Hypothalamus (tissue), 51 donors: Measurements from ENCODE around the gene PANX2.
"Not testable (repeated sequence)": the region's sequence is repeated elsewhere in the genome, so short reads cannot be mapped to it uniquely, and the experiment has no call there.

Source experiments
- DNase-seq, 51 donors: peaks; one replicate each; lab custom pipeline; 2025; lab: John Stamatoyannopoulos, UW

The PANX2 gene

DNA sequence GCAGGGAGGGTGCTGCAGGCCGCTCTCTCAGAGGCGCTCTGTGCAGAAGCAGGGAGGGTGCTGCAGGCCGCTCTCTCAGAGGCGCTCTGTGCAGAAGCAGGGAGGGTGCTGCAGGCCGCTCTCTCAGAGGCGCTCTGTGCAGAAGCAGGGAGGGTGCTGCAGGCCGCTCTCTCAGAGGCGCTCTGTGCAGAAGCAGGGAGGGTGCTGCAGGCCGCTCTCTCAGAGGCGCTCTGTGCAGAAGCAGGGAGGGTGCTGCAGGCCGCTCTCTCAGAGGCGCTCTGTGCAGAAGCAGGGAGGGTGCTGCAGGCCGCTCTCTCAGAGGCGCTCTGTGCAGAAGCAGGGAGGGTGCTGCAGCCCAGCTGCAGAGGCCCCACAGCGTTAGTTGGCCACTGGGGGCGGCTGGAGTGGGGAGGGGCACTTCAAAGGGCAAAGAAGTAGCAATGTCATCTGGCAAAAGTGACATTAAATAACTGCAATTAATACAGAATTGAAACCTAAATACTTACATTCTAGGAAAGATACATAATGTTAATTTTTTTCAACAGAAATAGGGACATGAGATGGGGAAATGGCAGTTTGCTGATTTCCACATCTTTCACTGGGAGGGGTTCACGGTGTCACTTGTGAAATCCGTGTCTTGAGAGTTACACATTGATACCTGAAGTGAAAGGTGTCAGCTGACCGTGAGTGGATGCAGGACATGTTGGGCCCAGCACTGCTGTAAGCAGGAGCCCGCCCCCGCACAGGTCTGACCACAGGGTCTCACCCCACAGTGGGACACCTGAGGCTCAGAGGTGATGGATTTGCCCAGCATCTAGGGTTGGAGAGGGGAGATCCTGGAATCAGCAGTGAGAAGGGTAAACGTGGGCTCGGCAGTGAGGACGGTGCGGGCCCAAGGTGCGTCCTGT, 23.0 kb upstream of the PANX2 start:
- not testable (repeated sequence) for DNase-seq

DNA sequence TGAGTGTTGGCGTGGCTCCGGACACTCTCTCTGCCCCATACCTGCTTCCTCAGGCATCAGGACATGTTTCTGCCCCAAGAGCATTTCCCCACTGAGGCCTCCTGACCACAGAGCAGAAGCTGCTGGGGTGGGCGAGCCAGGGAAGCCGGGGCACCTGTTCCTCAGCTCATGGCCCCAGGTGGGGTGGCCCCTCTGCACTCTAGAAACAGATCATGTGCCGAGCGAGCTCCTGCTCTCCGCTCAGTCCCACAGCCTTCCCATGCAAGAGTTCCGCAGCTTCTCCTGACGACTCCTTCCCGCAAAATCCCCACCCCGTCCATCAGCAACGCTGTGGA, 22.4 kb upstream of the PANX2 start:
- DNase-seq: no peak

- DNase-seq: peak in 4 of 51 donors; percentile 13 to 24 (median 18)
These were observed 21.4 kb upstream of the PANX2 start for GRCh38 chr22:50148991-50149721.

DNA sequence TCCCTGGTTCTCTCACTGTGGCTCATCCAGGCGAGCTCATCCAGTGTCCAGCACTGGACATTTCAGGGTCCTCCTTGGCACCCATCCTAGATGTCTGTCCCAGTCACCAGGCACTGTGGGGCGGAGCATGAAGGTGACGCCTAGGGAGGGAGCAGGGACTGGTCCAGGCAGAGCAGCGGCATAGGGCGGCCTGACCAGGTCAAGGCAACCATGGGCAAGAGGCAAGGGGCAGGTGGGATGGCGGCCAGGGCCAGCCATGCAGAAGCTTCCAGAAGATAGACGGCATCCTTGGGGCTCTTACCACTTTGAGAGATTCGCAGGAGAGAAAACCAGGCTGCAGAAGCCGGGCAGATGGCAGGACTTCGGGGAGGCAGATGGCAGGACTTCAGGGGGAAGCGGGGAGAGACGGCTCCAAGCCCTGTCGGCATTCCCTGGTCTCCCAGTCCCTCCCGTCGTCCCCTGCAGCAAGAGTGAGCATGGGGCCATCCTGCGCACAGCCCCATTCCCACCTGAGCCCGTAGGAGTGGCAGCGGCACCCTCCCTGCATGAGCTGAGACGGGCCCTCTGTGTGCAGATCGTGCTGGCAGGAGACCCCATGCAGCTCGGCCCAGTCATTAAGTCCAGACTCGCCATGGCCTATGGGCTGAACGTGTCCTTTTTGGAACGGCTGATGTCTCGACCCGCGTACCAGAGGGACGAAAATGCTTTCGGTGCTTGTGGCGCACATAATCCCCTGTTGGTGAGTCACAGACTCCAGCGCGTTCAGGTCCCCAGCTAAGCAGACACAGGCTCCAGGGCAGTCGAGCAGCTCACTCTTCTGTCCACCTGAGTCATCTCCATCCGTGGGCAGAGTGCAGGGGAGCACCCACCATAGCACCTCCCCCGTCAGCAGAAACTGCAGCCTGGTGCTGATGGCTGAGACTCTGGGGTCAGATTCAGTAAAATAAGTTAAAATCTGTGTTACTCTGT, 20.1 kb upstream of the PANX2 start:
- DNase-seq: no peak

DNA sequence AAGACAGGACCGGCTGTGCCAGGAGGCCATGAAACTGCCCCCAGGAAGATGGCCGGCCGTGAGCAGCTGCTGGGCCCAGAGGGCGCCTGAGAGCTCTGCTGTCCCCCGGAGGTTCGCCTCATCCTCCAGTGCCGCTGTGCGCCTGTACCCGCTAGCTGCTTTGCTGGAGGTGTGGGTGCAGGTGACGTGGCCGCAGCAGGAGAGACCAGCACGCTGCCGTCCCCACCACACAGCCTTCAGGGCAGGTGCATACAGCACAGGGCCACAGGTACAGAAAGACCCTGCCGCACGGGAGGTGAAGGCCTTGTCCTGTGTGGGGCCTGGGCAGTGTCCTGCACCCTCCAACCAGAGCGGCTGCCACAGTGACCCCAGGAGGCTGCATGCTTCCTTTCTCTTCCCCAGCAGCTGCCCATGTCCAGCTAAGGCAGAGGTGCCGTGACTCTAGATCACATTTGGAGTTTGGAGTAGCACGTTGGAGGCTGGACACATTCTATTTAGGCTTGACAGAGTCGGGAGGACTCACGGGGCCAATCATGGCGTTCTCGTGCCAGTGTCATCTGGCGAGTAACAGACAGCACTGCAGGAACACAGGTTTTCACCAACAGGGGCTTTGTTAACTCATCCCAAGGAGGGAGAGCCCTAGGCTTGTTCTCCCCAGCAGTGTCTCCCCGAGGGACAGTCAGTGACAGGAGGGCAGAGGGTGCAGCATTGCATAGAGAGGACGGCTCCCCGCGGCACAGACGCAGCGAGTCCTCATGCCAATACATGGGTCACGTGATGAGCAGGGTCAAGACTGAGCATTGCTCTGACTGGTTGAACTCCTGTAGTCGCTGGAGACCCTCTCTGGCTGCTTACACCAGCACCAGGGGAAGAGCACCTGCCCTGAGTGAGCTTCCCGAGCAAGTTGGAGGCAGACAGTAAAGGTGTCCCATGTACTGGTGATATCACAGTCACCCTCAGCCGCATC, 18.7 kb upstream of the PANX2 start:
- DNase-seq: no peak

DNA sequence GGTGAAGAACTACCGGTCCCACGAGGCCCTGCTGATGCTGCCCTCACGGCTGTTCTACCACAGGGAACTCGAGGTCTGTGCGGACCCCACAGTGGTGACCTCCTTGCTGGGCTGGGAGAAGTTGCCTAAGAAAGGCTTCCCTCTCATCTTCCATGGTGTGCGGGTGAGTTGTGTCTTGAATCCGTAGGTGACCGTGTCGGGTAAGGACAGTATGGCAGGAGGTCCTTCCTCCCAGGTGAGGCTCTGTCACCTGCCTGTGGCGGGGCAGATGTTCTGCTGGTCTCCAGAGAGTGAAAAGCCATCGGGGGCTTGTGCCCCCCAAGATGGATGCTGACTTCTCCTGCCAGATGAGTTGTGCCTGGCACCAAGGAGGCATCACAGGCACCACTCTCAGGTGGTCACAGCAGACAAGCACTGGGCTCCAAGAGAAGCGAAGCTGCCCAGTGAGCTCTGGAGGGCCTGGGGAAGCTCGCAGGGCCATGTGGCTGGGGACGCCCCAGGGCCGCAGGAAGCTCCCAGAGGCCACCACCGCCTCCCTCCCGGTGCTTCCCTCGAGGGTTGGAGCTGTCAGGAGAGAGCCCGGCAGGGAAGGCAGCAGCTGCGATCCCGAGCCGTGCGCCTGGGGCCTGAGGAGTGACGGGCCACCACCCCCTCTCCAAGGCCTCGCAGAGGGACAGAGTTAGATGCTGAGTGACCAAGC, 17.3 kb upstream of the PANX2 start:
- DNase-seq: no peak

DNA sequence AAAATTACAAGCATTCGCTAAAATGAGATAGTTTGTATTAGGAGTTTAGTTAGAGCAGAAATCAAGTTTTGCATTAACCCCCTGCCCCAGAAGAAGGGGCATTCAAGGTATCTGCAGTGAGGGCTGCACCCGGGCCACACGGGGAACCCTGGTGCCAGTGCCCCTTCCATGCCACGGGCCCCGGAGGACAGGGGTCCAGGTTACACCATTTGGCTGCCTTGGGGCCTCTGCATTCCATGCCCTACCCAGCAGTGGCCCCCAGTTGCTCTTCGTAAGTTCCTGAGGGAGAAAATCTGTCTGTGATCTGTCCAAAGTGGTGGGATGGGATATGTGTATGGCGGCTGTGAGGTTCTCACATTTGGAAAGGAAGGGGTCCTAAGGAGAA, 16.8 kb upstream of the PANX2 start:
- DNase-seq: no peak

DNA sequence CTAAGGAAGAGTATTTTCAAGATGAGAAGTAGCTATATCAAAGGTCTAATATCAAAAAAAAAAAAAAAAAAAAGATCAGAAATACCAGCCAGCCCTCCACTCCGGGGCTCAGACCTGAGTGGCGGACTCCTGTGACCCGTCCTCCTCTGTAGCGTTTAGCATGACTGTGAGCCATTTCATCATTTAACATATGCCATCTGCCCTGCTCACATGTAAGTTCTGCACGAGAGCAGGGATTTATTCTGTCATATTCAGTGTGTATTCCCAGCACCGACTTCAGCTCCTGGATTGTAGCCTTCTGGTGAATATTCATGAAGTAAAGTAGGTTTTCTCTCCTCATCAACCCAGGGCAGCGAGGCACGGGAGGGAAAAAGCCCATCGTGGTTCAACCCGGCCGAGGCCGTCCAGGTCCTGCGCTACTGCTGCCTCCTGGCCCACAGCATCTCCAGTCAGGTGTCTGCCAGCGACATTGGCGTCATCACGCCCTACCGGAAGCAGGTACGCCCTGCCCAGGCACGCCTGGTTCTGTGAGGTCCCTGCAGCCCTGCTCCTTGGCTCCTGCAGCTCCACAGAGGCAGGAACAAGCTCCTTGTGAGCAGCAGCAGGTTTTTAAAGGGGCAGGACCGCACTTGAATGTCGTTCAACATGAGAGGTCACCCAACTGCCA, 12.7 kb upstream of the PANX2 start:
- no peak for DNase-seq

GRCh38 chr22:50160947-50161346, 9.6 kb upstream of the PANX2 start:
- no peak for DNase-seq

GRCh38 chr22:50161508-50162390, 8.8 kb upstream of the PANX2 start:
- DNase-seq: no peak

DNA sequence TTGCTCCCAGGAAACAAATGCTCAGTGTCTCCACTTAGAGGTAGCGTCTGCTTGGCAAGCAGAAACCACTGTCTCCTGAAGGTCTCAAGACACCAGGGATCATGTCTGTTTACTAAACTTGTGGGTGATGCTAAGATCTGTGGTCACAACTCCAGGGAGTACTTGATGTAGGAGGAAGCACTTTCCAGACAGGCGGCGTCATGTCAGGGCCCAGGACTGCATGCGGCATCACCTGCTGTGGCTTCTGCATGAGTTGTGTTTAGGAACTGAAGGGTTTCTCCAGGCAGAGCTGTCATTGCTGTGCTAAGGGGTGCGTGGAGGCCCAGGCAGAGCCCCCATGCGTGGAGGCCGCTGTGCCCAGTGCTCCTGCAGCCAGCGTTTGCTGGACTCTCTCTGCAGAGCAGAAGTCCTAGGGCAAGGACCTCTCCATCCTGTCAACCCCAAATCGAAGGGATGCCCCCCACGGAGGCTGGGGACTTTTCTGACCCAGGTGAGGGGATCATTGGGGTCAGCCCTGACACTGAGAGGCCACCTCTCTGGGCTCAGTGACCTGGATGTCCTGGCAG, 8.1 kb upstream of the PANX2 start:
- no peak for DNase-seq

- DNase-seq: no peak
These were observed 5.0 kb upstream of the PANX2 start for GRCh38 chr22:50165436-50166123.

DNA sequence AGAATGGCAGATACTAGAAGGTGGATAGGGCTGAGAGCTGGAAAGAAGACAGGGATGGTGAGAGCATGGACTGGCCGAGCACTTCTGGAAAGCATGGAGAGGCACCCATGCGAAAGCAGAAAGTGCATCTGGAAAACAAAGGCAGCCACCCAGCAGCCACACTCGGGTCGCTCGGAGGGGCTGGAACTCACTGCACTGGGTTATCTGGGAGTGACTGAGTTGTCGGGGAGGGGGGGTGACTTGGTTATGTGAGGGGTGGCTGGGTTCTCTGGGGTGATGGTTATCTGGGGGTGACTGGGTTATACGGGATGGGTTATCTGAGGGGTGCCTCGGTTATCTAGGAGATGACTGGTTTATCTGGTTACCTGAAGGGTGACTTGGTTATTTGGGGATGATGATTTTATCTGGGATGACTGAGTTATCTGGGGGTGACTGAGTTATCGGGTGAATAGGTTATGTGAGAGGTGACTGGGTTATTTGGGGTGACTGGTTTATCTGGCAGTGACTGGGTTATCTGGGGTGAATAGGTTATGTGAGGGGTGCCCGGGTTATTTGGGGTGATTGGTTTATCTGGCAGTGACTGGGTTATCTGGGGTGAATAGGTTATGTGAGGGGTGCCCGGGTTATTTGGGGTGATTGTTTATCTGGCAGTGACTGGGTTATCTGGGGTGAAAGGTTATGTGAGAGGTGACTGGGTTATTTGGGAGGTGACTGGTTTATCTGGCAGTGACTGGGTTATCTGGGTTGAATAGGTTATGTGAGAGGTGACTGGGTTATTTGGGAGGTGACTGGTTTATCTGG, 2.6 kb upstream of the PANX2 start:
- no peak for DNase-seq

DNA sequence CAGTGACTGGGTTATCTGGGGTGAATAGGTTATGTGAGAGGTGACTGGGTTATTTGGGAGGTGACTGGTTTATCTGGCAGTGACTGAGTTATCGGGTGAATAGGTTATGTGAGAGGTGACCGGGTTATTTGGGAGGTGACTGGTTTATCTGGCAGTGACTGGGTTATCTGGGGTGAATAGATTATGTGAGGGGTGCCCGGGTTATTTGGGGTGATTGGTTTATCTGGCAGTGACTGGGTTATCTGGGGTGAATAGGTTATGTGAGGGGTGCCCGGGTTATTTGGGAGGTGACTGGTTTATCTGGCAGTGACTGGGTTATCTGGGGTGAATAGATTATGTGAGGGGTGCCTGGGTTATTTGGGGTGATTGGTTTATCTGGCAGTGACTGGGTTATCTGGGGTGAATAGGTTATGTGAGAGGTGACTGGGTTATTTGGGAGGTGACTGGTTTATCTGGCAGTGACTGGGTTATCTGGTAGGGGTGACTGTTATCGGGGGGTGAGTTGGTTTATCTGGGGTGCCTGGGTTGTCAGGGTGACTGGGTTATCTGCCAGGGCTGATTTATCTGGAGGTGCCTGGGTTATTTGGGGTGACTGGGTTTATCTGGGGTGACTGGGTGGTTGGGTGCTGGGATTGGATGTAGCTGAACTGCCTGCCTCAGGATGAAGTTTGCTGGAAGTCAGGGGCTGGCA, 1.9 kb upstream of the PANX2 start:
- DNase-seq: not testable (repeated sequence)

DNA sequence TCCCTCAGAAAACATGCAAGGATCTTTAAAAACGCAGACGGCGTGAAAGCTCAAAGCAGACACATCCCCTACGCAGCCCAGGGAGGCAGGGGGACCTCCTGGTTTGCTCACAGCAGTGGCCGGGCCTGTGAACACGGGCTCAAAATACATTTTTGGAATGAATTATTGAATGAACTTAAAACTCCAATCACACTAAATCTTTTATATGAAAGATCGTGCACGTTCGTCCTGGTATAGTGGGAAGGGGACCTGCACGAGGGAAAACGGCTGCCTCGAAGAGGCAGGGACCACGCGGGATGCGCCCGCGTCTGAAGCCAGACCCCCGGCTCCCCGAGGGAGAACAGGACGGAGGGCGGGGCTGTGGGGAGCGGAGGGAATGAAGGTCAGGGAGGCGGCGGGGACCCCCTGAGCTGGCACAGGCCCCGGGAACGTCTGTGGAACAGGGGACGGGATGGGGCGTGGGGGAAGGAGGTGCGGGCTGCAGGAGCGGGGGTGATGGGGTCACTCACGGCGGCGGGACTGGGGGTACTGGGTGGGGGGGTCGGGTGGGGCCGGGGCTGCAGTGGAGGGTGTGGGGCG, 1.3 kb upstream of the PANX2 start:
- no peak for DNase-seq
